HUES48 (cell line): ENCODE results near the gene APBA2.

ENCODE experiments used
- H3K27ac ChIP-seq: one replicate; pipeline ENCODE4 v1.7.0; 2013; ENCODE audit warnings: low read depth, low read length, inconsistent platforms
- H3K27me3 ChIP-seq: 2 replicates; pipeline ENCODE4 v1.6.1; 2013; ENCODE audit warnings: mild to moderate bottlenecking, low read length; ENCODE audit not compliant: control insufficient read depth, insufficient read depth
- H3K36me3 ChIP-seq: 2 replicates; pipeline ENCODE4 v1.6.1; 2013; ENCODE audit warnings: low read length; ENCODE audit not compliant: control insufficient read depth, insufficient read depth
- H3K4me1 ChIP-seq: 2 replicates; pipeline ENCODE4 v1.6.1; 2013; ENCODE audit warnings: mild to moderate bottlenecking, low read length; ENCODE audit not compliant: control insufficient read depth, insufficient read depth
- H3K4me3 ChIP-seq: 2 replicates; pipeline ENCODE4 v1.5.1; 2013; ENCODE audit warnings: mild to moderate bottlenecking, low read depth, low read length
- H3K9ac ChIP-seq: 2 replicates; pipeline ENCODE4 v1.6.1; 2013; ENCODE audit warnings: mild to moderate bottlenecking, low read depth, low read length, moderate library complexity
- H3K9me3 ChIP-seq: 2 replicates; pipeline ENCODE4 v1.6.1; 2013; ENCODE audit warnings: low read length; ENCODE audit not compliant: control insufficient read depth, insufficient read depth

Gene APBA2

DNA sequence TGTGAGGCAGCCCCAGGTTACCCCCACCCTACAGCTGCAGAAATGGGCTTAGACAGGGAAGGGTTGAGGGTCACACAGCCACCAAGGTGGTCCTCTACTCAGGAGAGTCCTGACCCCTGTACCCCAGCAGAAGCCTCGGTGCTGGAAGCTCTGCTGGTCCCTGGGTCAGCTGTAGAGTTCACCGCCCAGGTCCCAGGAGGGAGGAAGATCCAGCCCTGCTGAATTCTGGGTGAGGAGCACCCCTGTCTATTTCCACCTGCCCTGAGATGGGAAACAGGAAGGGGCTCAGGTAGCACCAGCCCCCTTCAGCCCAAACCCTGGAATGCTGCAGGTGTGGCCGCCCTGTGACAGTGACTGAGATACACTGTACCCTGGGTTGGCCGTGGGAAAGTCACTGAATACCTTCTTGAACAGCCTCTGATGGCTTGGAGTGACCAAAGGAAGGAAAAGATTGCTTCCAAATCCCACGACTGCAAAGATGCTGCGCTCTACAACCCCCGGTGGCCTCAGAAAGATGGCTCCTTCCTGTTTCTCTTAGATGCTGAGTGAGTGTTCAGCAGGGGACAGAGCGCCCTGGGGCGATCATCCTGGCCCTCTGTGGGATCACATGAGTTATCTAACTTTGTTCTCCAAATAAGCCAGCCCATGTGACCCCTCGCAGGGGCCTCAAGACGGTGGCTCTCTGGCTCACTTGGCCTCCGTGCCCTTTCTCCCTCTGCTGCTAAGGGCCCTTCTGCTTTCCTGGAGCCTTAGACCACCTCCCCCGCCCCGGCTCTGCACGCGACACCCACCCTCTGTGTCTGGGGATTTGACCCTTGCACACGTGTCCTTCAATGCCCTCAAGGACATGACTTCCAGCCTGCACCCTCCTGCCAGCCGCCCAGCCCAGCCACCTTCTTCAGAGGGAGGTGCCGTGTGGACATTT lies 242.0 kb downstream of the APBA2 start:
- no peak overlapping the region for H3K27ac ChIP-seq
- H3K4me3 ChIP-seq: no peak overlapping the region
- no peaks in the 10 kb centered on the region for H3K9me3 ChIP-seq
- H3K9ac ChIP-seq: no peak overlapping the region
- peaks cover 7% of the 10 kb centered on the region for H3K4me1 ChIP-seq
- H3K36me3 ChIP-seq: no peaks in the 10 kb centered on the region
- H3K27me3 ChIP-seq: no peaks in the 10 kb centered on the region

DNA sequence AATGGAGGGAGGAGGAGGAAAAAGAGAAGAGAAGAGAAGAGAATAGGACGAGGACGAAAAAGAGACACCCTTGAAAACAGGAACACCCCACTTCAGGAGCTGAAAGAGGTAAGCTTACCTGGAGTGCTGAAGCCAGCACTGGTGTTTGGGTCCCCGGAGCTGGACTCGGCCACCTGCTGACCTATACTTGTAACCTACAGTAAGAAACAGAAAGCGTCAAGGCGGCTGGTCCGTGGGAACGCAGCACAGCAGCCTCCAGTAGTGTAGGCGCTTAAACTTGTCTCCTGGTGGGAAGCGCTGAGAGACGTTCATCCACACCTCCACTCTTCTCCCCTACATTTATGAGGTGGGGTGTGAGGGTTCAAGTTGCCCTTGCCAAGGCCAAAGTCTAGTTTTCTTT lies 242.9 kb downstream of the APBA2 start:
- H3K9me3 ChIP-seq: no peaks in the 10 kb centered on the region
- no peak overlapping the region for H3K9ac ChIP-seq
- H3K4me1 ChIP-seq: peaks cover 7% of the 10 kb centered on the region
- H3K27ac ChIP-seq: no peak overlapping the region
- no peak overlapping the region for H3K4me3 ChIP-seq
- no peaks in the 10 kb centered on the region for H3K36me3 ChIP-seq
- no peaks in the 10 kb centered on the region for H3K27me3 ChIP-seq

DNA sequence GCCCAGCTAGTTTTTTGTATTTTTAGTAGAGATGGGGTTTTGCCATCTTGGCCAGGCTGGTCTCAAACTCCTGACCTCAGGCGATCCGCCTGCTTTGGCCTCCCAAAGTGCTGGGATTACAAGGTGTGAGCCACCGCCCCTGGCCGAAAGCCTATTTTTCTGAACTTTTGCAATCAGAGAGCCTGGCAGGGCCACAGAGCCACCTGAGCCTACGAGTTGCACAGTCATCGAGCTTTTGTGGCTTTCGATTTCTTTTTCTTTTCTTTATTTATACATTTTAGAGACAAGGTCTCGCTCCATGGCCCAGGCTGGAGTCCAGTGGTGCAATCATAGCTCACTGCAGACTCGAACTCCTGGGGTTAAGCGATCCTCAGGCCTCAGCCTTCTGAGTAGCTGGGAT lies 243.4 kb downstream of the APBA2 start:
- H3K9me3 ChIP-seq: no peaks in the 10 kb centered on the region
- no peak overlapping the region for H3K9ac ChIP-seq
- H3K4me1 ChIP-seq: peaks cover 7% of the 10 kb centered on the region
- H3K4me3 ChIP-seq: no peak overlapping the region
- no peak overlapping the region for H3K27ac ChIP-seq
- H3K27me3 ChIP-seq: no peaks in the 10 kb centered on the region
- no peaks in the 10 kb centered on the region for H3K36me3 ChIP-seq

DNA sequence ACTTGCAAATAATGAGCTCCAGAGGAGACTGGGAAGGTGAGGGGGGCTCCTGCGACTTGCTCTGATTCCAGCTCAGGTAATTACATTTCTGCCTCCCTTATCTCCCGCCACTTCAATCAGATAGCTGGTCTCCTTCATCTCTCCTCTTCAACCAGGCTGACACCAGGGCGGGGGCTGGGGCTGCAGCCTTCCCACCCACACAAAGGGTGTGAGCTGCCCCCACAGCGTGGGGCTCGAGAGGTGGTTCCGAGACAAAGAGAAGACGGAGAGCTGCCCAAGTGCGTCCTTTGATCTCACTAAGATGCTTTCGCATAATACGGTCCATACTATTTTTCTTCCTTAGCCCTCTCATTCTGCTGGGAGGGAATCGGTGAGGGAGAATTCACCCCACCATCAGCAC lies 244.2 kb downstream of the APBA2 start:
- no peak overlapping the region for H3K4me3 ChIP-seq
- H3K27ac ChIP-seq: no peak overlapping the region
- H3K9ac ChIP-seq: no peak overlapping the region
- no peaks in the 10 kb centered on the region for H3K36me3 ChIP-seq
- H3K4me1 ChIP-seq: peaks cover 7% of the 10 kb centered on the region
- H3K9me3 ChIP-seq: no peaks in the 10 kb centered on the region
- no peaks in the 10 kb centered on the region for H3K27me3 ChIP-seq

DNA sequence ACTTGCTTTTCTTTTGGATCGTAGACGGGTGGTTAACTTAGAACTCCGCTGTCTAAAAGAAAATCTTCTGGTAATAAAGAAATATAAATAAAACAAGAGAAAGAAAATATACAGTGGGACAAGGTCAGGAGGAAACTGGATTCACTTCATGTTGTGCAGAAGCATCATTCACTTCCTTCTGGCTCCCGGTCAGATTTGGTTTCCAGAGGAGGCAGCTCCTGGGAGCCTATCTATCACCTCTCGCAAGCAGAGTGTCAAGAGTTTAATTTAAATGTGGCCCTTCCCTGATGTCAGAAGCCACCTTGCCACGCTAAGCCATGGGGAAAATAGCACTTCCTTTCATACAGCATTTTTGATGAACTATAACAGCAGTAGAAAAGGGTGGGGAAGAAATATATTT lies 244.7 kb downstream of the APBA2 start:
- H3K4me3 ChIP-seq: no peak overlapping the region
- H3K9me3 ChIP-seq: no peaks in the 10 kb centered on the region
- H3K27me3 ChIP-seq: no peaks in the 10 kb centered on the region
- no peak overlapping the region for H3K9ac ChIP-seq
- no peaks in the 10 kb centered on the region for H3K36me3 ChIP-seq
- peaks cover 7% of the 10 kb centered on the region for H3K4me1 ChIP-seq
- no peak overlapping the region for H3K27ac ChIP-seq

DNA sequence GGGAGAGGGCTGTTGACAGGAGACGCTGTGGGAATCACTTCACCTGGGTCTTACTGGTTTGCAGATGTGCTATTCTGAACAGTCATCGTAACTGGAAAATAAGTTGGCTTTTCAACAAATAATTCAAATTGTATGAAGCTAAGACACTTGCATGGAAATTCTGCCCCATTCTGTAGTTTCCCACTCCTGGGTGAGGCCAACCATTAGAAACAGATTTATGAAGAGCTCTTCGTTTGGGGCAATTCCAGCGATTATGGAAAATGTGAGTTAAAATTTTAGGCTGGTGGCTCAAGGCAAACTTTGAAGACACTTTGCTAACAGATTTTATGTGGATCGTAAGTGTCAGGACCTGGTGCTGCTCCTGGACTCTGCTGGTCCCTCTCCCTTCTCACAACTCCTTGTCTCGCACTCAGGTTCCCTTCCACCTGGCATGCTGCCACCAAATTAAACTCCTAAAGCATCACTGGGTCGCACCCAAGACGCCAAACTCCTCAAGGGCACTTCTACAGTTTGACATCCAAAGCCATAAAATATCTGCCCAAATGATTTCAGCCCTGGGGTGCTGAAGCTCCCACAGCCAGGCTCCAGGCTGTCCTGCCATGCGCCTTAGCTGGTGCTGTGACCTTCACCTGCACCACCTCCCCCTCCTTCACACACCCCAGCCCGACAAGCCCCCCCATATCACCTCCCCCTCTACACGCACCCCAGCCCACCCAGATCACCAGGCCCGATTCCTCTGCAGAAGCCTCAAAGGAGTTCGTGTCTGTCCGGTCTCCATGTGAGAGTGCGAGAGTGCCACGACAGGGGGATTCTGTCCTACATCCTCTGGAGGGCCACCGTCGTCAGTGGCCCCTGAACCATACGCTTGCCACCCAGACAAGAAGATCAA lies 245.4 kb downstream of the APBA2 start:
- H3K4me3 ChIP-seq: no peak overlapping the region
- no peak overlapping the region for H3K27ac ChIP-seq
- H3K27me3 ChIP-seq: no peaks in the 10 kb centered on the region
- H3K36me3 ChIP-seq: no peaks in the 10 kb centered on the region
- H3K9ac ChIP-seq: no peak overlapping the region
- no peaks in the 10 kb centered on the region for H3K9me3 ChIP-seq
- peaks cover 7% of the 10 kb centered on the region for H3K4me1 ChIP-seq

DNA sequence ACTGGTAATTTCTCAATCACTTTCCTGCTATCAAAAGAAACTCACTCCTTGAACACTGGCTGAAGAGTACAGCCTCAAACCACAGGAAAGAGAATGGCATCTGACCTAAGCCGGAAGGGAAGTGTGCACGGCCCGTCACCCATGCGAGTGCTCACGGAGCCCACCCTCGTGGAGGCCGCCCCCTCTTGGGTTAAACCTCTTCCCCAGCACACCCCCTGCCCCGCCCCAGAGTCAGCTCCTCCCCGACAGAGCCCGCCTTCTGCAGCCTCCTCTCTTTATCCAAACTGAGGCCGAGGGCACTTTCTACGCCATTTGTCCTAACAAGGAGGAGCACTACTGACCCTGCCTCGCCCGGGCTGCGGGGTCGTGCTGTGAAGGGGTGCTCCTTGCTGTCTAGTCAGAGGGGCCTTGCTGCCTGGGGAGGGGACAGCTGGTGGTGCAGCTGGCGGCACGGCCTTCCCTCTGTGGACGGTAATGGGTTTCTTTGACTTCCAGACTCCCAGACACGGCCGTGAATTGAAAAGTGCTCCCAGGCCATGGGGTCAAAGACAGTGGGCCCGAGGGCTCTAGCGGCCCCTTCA lies 246.2 kb downstream of the APBA2 start:
- no peak overlapping the region for H3K9ac ChIP-seq
- no peaks in the 10 kb centered on the region for H3K9me3 ChIP-seq
- no peaks in the 10 kb centered on the region for H3K36me3 ChIP-seq
- H3K27ac ChIP-seq: no peak overlapping the region
- peaks cover 7% of the 10 kb centered on the region for H3K4me1 ChIP-seq
- H3K27me3 ChIP-seq: no peaks in the 10 kb centered on the region
- H3K4me3 ChIP-seq: no peak overlapping the region

DNA sequence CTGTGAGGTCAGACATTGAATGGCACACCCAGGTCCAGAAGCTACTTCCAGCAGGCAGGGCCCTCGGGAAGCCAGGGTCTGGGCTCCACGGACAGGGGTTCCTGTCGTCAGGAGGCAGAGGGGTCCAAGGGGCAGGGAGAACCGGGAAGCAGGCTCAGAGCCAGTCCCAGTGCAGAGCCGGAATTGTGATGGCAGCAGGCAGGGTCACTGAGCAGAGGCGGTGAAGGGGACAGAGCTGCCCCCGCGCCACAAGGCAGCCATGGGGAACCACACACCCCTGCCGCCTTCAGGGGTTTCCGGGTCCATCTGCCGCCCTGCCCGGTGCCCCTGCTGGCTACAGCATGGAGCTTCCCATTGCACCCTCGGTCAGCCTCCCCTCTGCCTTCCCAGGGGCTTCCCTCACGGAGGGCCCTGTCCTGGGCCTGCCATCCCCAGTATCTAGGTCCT lies 247.0 kb downstream of the APBA2 start:
- no peak overlapping the region for H3K4me3 ChIP-seq
- no peak overlapping the region for H3K27ac ChIP-seq
- H3K27me3 ChIP-seq: no peaks in the 10 kb centered on the region
- no peaks in the 10 kb centered on the region for H3K36me3 ChIP-seq
- H3K4me1 ChIP-seq: peaks cover 7% of the 10 kb centered on the region
- no peak overlapping the region for H3K9ac ChIP-seq
- no peaks in the 10 kb centered on the region for H3K9me3 ChIP-seq

DNA sequence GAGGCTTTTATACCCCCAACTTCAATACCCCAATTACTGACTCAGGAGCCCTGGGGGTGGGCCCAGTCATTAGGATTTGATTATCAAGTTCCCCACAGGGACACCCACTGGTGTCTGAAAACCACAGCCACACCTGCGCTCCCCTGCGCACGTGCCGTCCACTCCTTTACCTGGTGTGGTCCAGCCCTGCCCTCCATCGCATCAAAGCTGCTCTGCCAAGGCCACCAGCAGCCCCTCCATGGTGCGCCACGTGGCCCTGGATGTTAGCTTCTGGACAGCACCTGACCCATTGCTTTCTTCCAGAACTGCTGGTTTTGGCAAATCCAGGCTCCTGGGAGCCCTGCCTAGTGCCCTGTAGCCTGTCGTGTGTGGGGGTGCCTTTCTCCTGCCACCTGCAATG lies 247.5 kb downstream of the APBA2 start:
- Histone ChIP-seq H3K36me3 (no peaks in the 10 kb centered on the region), H3K9ac (no peak overlapping the region), H3K4me3 (no peak overlapping the region), H3K4me1 (peaks cover 7% of the 10 kb centered on the region), H3K27ac (no peak overlapping the region), H3K9me3 (no peaks in the 10 kb centered on the region), H3K27me3 (no peaks in the 10 kb centered on the region)

DNA sequence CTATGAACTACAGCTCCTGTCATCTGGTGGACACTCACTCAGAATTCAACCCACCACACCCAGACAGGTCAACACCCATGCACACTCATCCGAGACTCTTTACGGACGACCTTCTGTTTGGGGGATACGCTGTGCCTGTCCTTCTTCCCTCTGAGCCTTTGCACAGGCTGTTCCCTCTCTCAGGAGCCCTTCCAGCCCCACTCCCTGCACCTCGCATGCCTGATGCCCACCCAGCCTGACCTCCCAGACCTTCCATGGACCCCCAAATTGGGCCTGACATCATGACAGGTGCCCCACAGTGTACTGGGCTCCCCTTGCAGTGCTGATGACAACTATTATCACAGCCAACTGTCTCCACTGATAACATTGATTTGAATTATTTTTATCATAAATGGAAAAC lies 248.0 kb downstream of the APBA2 start:
- H3K36me3 ChIP-seq: no peaks in the 10 kb centered on the region
- no peaks in the 10 kb centered on the region for H3K9me3 ChIP-seq
- H3K4me3 ChIP-seq: no peak overlapping the region
- H3K9ac ChIP-seq: no peak overlapping the region
- no peaks in the 10 kb centered on the region for H3K27me3 ChIP-seq
- H3K4me1 ChIP-seq: peaks cover 7% of the 10 kb centered on the region
- no peak overlapping the region for H3K27ac ChIP-seq
